Measurements from ENCODE around the gene CASP14. TPM values are rescaled to one million over a fixed set of nuclear protein-coding genes. Genes with fewer than 3 reads are reported as not detected.
"Not testable (repeated sequence)": the region's sequence is repeated elsewhere in the genome, so short reads cannot be mapped to it uniquely, and the experiment has no call there.

CASP14 gene
- polyA plus RNA-seq, 1 donor from 2014 or later = not detected

DNA sequence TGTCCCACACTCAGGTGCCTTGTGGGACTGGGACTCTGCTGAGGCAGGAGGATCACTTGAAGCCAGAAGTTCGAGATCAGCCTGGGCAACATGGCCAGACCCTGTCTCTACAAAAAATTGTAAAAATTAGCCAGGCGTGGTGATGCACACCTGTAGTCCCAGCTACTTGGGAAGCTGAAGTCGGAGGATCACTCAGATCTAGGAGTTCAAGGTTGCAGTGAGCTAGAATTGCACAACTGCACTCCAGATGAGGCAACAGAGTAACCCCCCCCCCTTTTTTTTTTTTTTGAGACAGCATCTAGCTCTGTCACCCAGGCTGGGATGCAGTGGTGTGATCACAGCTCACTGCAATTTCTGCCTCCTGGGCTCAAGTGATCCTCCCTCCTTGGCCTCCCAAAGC, 46.9 kb downstream of the CASP14 start:
- Histone ChIP-seq H3K79me2 (replicated peaks; ENCODE audit: insufficient read depth, low read length) (no peaks in the 10 kb centered on the region), H3K27me3 (ENCODE audit: insufficient read depth, low read depth, low read length) (no peaks in the 10 kb centered on the region), H3F3A (ENCODE audit: insufficient read depth, low read length, poor library complexity, severe bottlenecking) (no peaks in the 10 kb centered on the region), H3K27ac (ENCODE audit: low read length) (no peak overlapping the region), H3K4me3 (ENCODE audit: low read length) (no peak overlapping the region), H3K36me3 (ENCODE audit: insufficient read depth, low read length) (no peaks in the 10 kb centered on the region), H3K4me2 (ENCODE audit: low read length) (no peak overlapping the region), H4K20me1 (ENCODE audit: insufficient read depth) (no peaks in the 10 kb centered on the region), H3K9me2 (ENCODE audit: insufficient read depth, low read length) (no peaks in the 10 kb centered on the region), H3K9me3 (ENCODE audit: low read length) (no peaks in the 10 kb centered on the region), H2AFZ (ENCODE audit: low read depth, low read length) (no peak overlapping the region), H3K9ac (ENCODE audit: low read length) (no peak overlapping the region)
- TF ChIP-seq EP300 (conservative IDR thresholded peaks at IDR 0.05; ENCODE audit: poor library complexity, severe bottlenecking) = no peak
- TF ChIP-seq EZH2 (IDR thresholded peaks at IDR 0.05; ENCODE audit: borderline replicate concordance, insufficient read depth, low read length, poor library complexity, severe bottlenecking) = no peak
- no peak for TF ChIP-seq POLR2AphosphoS5 (IDR thresholded peaks at IDR 0.05)
- TF ChIP-seq SMC3 (conservative IDR thresholded peaks at IDR 0.05; ENCODE audit: poor library complexity) = no peak
- TF ChIP-seq, protein P1, sequence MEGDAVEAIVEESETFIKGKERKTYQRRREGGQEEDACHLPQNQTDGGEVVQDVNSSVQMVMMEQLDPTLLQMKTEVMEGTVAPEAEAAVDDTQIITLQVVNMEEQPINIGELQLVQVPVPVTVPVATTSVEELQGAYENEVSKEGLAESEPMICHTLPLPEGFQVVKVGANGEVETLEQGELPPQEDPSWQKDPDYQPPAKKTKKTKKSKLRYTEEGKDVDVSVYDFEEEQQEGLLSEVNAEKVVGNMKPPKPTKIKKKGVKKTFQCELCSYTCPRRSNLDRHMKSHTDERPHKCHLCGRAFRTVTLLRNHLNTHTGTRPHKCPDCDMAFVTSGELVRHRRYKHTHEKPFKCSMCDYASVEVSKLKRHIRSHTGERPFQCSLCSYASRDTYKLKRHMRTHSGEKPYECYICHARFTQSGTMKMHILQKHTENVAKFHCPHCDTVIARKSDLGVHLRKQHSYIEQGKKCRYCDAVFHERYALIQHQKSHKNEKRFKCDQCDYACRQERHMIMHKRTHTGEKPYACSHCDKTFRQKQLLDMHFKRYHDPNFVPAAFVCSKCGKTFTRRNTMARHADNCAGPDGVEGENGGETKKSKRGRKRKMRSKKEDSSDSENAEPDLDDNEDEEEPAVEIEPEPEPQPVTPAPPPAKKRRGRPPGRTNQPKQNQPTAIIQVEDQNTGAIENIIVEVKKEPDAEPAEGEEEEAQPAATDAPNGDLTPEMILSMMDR (IDR thresholded peaks at IDR 0.05; ENCODE audit: poor library complexity, severe bottlenecking) = no peak
- no peak for TF ChIP-seq TAF1 (IDR thresholded peaks at IDR 0.05; ENCODE audit: low read depth)
- TF ChIP-seq RAD21 (conservative IDR thresholded peaks at IDR 0.05) = no peak
- TF ChIP-seq, protein P2, sequence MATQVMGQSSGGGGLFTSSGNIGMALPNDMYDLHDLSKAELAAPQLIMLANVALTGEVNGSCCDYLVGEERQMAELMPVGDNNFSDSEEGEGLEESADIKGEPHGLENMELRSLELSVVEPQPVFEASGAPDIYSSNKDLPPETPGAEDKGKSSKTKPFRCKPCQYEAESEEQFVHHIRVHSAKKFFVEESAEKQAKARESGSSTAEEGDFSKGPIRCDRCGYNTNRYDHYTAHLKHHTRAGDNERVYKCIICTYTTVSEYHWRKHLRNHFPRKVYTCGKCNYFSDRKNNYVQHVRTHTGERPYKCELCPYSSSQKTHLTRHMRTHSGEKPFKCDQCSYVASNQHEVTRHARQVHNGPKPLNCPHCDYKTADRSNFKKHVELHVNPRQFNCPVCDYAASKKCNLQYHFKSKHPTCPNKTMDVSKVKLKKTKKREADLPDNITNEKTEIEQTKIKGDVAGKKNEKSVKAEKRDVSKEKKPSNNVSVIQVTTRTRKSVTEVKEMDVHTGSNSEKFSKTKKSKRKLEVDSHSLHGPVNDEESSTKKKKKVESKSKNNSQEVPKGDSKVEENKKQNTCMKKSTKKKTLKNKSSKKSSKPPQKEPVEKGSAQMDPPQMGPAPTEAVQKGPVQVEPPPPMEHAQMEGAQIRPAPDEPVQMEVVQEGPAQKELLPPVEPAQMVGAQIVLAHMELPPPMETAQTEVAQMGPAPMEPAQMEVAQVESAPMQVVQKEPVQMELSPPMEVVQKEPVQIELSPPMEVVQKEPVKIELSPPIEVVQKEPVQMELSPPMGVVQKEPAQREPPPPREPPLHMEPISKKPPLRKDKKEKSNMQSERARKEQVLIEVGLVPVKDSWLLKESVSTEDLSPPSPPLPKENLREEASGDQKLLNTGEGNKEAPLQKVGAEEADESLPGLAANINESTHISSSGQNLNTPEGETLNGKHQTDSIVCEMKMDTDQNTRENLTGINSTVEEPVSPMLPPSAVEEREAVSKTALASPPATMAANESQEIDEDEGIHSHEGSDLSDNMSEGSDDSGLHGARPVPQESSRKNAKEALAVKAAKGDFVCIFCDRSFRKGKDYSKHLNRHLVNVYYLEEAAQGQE (IDR thresholded peaks at IDR 0.05; ENCODE audit: borderline replicate concordance) = no peak
- no peak for TF ChIP-seq MXI1 (conservative IDR thresholded peaks at IDR 0.05; ENCODE audit: poor library complexity, severe bottlenecking)

DNA sequence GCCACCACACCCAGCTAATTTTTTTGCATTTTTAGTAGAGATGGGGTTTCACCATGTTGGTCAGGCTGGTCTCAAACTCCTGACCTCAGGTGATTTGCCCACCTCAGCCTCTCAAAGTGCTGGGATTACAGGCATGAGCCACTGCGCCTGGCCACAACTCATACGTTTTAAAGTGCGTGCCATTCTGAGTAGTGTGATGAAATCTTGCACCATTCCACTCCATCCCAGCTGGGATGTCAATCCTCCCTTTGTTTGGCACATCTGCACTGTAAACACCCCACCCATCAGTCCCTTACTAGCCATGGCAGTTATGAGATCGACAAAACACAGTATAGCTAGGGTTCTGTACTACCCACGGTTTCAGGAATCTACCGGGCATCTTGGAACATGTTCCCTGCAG, 48.7 kb downstream of the CASP14 start:
- H3K27ac ChIP-seq (ENCODE audit: low read length); H3K9ac ChIP-seq (ENCODE audit: low read length); H3F3A ChIP-seq (ENCODE audit: insufficient read depth, low read length, poor library complexity, severe bottlenecking); H3K9me3 ChIP-seq (ENCODE audit: low read length); H2AFZ ChIP-seq (ENCODE audit: low read depth, low read length); H4K20me1 ChIP-seq (ENCODE audit: insufficient read depth); H3K79me2 ChIP-seq (replicated peaks; ENCODE audit: insufficient read depth, low read length); H3K9me2 ChIP-seq (ENCODE audit: insufficient read depth, low read length); H3K4me2 ChIP-seq (ENCODE audit: low read length); H3K36me3 ChIP-seq (ENCODE audit: insufficient read depth, low read length); H3K27me3 ChIP-seq (ENCODE audit: insufficient read depth, low read depth, low read length); H3K4me3 ChIP-seq (ENCODE audit: low read length): not testable (repeated sequence)

DNA sequence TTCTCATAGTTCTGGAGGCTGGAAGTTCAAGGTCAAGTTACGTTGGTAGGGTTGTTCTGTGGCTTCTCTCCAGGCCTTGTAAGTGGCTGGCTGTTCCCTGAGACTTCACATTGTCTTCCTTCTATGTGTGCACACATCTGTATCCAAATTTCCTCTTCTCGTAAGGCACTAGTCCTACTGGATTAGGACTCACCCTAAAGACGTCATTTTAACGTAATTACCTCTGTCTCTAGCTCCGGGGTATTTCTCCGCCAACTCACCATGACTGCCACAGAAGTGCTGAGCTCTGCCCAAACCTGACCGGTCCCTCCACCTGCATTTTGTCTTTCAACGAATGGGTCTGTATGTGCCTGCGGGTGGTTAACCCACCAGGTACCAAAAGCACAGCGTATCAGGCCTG, 49.2 kb downstream of the CASP14 start:
- no peaks in the 10 kb centered on the region for H3K9me3 ChIP-seq (ENCODE audit: low read length)
- no peaks in the 10 kb centered on the region for H4K20me1 ChIP-seq (ENCODE audit: insufficient read depth)
- H3K9me2 ChIP-seq (ENCODE audit: insufficient read depth, low read length) = no peaks in the 10 kb centered on the region
- H3K79me2 ChIP-seq (replicated peaks; ENCODE audit: insufficient read depth, low read length) = no peaks in the 10 kb centered on the region
- H3F3A ChIP-seq (ENCODE audit: insufficient read depth, low read length, poor library complexity, severe bottlenecking) = no peaks in the 10 kb centered on the region
- H3K27ac ChIP-seq (ENCODE audit: low read length) = no peak overlapping the region
- H2AFZ ChIP-seq (ENCODE audit: low read depth, low read length) = no peak overlapping the region
- H3K36me3 ChIP-seq (ENCODE audit: insufficient read depth, low read length) = no peaks in the 10 kb centered on the region
- no peak overlapping the region for H3K4me3 ChIP-seq (ENCODE audit: low read length)
- TF ChIP-seq RAD21 (conservative IDR thresholded peaks at IDR 0.05) (no peak), POLR2AphosphoS5 (IDR thresholded peaks at IDR 0.05) (no peak), TAF1 (IDR thresholded peaks at IDR 0.05; ENCODE audit: low read depth) (no peak), EP300 (conservative IDR thresholded peaks at IDR 0.05; ENCODE audit: poor library complexity, severe bottlenecking) (no peak), EZH2 (IDR thresholded peaks at IDR 0.05; ENCODE audit: borderline replicate concordance, insufficient read depth, low read length, poor library complexity, severe bottlenecking) (no peak), SMC3 (conservative IDR thresholded peaks at IDR 0.05; ENCODE audit: poor library complexity) (no peak), MXI1 (conservative IDR thresholded peaks at IDR 0.05; ENCODE audit: poor library complexity, severe bottlenecking) (no peak)
- TF ChIP-seq, protein P1 (IDR thresholded peaks at IDR 0.05; ENCODE audit: poor library complexity, severe bottlenecking) = no peak
- TF ChIP-seq, protein P2 (IDR thresholded peaks at IDR 0.05; ENCODE audit: borderline replicate concordance) = no peak
- no peaks in the 10 kb centered on the region for H3K27me3 ChIP-seq (ENCODE audit: insufficient read depth, low read depth, low read length)
- no peak overlapping the region for H3K9ac ChIP-seq (ENCODE audit: low read length)
- no peak overlapping the region for H3K4me2 ChIP-seq (ENCODE audit: low read length)
